ENCODE data around the gene SOWAHB. TPM values are rescaled to one million over a fixed set of nuclear protein-coding genes. Genes with fewer than 3 reads are reported as not detected.

Gene SOWAHB
- total RNA-seq, 4 donors from 2014 or later, result 19.3 to 63.2 (median 33.1) TPM

DNA sequence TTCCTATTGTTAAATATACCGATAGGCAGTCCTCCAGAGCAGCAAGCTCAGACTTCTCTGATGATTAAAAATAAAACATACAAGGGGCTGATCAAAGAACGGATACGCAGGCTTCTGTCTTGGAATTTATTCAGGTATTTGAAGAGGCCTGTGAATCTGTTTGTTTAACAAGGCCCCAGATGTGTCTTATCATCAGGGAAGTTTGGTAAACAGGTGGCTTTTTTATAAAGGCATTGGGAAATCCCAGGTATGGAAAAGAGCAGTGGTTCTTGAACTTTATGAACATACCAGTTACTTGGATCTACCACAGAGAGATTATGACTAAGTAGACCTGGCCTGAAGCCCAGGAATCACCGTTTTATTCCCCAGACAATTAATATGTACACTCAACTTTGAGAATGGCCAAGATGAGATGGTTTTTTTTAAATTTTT, 47.9 kb downstream of the SOWAHB start:
- no peaks in the 10 kb centered on the region for H3K36me3 ChIP-seq
- no peaks in the 10 kb centered on the region for H3K9me3 ChIP-seq
- intact Hi-C loops (cut with DNase I; ENCODE audit: low total_unique reads), result loop anchor here (5.0 kb wide), 1 partner anchor 1582 kb away; no protein-coding TSS in a partner anchor
- peaks cover 0 to 3% (median under 1%) of the 10 kb centered on the region in 4 donors for H3K4me1 ChIP-seq
- no peak for DNase-seq
- H3K27me3 ChIP-seq, result no peaks in the 10 kb centered on the region
- H3K27ac ChIP-seq, result no peak overlapping the region
- TF ChIP-seq POLR2A (IDR thresholded peaks at IDR 0.05) (no peak), POLR2AphosphoS5 (IDR thresholded peaks at IDR 0.05) (no peak), EP300 (IDR thresholded peaks at IDR 0.05; ENCODE audit: low read depth) (no peak)
- TF ChIP-seq, protein P1, sequence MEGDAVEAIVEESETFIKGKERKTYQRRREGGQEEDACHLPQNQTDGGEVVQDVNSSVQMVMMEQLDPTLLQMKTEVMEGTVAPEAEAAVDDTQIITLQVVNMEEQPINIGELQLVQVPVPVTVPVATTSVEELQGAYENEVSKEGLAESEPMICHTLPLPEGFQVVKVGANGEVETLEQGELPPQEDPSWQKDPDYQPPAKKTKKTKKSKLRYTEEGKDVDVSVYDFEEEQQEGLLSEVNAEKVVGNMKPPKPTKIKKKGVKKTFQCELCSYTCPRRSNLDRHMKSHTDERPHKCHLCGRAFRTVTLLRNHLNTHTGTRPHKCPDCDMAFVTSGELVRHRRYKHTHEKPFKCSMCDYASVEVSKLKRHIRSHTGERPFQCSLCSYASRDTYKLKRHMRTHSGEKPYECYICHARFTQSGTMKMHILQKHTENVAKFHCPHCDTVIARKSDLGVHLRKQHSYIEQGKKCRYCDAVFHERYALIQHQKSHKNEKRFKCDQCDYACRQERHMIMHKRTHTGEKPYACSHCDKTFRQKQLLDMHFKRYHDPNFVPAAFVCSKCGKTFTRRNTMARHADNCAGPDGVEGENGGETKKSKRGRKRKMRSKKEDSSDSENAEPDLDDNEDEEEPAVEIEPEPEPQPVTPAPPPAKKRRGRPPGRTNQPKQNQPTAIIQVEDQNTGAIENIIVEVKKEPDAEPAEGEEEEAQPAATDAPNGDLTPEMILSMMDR (IDR thresholded peaks at IDR 0.05), result no peak
- in situ Hi-C loops (cut with MboI; ENCODE audit: low pct_ligation_motif_present in 1 of 4, low pct_unique_long_range_greater_than_20kb in 1 of 4, low sequenced_read_pairs in 3 of 4), result no loop called here
- H3K4me3 ChIP-seq, result no peak overlapping the region
- 36 to 59% methylated on average over 3 to 4 of the region's 4 CpGs for WGBS, 2 donors (ENCODE audit: low coverage in 1 of 2)

Other genes starting within 250 kb of the SOWAHB start
- gene SEPTIN11, start 51.6 kb upstream of the SOWAHB start, total RNA-seq, result 100 to 1,000 TPM in 1 of 4 donors, 10 to 100 TPM in 3; 48.6 to 127 (median 78.8) TPM
- gene CCNI, start 177.8 kb upstream of the SOWAHB start, total RNA-seq, result 100 to 1,000 TPM in 3 of 4 donors, 10 to 100 TPM in 1; 91.7 to 206 (median 154) TPM

Measured in transverse colon (tissue), 4 donors.